Measurements from ENCODE around the gene BAHCC1.

BAHCC1 gene

DNA sequence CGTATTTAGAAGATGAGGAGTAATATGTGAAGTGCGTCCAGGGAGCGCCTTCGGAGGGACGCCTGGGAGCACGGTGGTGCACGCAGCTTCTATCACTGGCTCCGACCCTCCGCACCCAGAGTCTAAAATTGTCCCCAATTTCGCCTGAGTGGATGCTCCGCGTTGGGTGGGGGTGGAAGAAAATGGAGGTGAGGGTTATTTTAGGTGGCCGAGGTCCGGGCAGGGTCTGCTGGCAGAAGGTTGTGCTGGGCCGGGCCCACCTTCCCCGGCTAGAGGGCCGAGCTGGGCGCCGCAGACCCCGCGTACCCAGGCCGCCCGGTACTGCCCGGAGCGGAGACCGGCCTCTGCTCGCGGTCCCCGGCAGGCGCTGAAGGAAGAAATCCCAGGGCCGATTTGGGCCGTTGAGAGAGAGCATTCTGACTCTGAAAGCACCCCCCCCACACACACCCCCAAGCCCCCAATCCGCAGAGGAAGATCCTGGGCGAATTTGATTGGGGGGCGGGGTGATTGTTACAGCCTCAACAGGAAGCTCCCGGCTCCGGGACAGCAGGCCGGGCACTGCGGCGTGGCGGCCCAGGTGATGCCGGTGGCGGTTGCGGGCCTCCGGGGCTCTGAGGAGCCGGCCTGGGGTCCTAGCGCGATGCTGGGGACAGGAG lies 3.0 kb downstream of the BAHCC1 start:
- no peak for DNase-seq (ENCODE audit: low spot score)

GRCh38 chr17:81398832-81399411 lies 3.7 kb downstream of the BAHCC1 start:
- no peak for DNase-seq (ENCODE audit: low spot score)

DNA sequence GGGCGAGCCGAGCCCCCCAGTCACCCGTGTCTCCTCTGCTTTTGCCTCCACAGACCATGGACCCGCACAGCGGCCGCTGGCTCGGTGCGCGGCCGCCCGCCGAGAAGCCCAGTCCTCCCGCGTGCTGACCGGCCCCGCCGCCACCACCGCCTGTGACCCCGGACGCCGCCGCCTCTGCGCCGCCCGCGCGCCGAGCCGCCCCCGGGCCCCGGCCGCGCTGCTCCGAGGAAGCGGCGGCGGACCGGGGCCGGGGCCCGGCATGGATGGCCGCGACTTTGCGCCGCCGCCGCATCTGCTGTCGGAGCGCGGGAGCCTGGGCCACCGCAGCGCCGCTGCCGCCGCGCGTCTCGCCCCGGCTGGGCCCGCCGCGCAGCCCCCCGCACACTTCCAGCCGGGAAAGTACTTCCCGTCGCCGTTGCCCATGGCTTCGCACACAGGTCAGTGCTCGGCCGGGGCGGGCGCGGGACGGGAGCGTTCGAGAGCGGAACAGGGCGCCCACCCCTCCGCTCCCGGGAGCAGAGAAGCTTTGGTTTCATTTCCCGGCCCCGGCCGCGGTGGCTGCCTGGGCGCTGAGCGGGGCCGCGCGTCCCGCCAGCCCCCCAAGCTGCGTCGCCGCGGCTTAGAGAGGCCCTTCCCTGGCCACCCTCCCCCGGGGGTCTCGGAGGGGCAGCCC lies 4.4 kb downstream of the BAHCC1 start:
- DNase-seq (ENCODE audit: low spot score), result peak; percentile 72

DNA sequence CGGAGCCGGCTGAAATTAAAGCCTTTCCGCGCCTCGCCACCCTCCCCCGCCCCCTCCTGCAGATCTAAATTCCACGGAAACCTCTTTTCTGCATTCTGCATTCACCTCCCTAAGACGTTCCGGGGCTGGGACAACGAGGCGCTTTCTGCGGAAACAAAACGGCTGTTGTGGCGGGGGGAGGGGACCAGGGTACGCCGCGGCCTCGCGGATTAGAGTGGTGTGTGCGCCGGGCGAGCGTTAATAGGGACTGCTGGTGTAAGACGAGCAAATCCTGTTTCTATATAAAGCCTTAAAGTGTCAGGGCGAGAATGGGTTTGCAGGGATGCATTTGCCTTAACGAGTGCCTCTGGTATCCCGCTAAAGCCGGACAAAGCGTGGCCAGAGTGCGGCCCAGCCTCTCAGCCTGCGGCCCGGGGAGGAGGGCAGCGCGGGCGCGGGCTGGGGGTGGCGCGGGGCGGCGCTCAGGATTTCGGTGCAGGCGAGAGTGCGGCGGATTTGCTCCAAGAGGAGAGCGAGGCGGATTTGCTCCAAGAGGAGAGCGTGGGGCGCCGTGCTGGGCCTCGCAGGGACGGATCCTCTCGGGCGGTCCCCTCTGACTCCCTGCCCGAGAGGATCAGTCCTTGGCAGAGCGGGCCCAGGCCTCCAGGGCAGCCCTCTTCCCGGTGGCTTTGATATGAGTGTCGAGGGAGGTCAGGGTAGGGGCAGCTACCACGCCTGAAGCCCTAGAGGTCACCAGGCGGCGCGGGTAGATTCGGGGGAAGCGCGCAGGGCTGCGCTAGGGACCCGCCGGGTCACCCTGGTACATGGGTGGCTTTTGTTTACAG lies 5.1 kb downstream of the BAHCC1 start:
- peak; percentile 86 for DNase-seq (ENCODE audit: low spot score)

GRCh38 chr17:81400996-81401722 lies 5.9 kb downstream of the BAHCC1 start:
- no peak for DNase-seq (ENCODE audit: low spot score)

- peak; percentile 91 for DNase-seq (ENCODE audit: low spot score)
Observed at GRCh38 chr17:81401723-81402529, 6.7 kb downstream of the BAHCC1 start.

DNA sequence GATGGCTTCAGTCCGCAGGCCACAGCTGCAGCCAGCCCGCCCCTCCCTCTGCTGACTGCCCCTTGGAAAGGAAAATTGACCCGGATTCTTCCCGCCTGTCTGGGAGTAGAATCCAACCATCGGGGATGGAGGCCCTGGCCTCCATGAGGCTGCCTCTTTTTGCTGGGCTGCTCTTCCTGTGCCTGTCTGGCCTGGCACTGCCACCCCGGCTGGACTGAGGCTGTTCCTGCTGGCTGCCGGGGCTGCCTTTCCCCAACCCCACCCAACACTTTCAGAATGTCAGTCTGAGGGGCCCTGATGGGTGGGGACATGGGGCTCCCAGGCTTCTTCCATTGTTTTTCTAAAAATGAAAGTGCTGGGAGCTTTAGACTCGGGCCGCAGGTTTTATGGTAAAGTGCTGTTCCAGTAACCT lies 7.3 kb downstream of the BAHCC1 start:
- DNase-seq (ENCODE audit: low spot score), result no peak

DNA sequence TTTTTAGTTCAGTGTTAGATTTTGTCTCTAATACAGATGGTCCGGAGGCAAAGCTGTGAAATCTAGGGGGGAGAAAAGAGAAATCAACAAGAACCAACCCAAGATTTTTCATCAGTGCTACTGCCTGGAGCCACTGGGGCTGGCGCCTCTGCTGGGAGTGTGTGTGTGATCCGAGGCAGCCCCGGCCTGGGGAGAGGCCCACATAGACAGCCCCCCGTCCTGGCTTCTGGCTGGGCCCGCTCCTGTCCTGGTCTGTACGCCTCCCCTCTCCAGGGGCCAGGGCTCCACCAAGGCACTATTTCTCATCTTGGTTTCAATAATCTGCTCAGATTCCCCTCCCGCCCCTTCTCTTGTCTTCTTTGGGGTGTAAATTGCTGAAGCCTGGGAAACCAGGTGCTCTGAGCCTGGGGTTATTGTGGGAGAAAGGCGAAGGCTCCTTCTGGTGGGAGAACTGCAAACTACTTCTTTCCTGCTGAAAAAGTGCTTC lies 7.8 kb downstream of the BAHCC1 start:
- DNase-seq (ENCODE audit: low spot score), result no peak

GRCh38 chr17:81403671-81404534 lies 8.6 kb downstream of the BAHCC1 start:
- DNase-seq (ENCODE audit: low spot score), result no peak

DNA sequence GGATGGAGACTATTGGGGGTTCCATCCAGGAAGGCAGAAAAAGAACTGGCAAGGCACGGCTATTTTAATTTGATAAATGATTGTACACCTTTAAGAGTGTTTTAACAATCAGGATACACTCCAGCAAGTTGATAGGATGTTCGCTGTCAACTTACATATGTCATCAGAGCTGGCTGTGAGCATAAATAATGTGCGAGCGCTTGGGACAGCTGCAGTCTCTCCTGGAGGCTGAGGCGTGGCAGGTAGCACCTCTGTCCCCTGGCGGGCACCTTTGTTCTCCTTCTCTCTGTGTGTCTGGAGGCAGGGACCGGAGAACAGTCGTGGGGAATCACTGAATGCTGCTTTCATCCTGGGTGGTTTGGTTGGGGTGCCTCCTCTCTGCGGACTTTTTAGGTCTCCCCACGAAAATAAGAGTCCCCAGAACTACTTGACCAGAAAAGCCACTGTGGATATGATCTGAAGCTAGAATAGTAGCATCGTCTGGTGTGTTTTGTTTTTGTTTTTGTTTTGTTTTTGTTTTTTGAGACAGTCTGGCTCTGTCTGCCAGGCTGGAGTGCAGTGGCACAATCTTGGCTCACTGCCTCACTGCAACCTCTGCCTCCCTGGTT lies 9.4 kb downstream of the BAHCC1 start:
- DNase-seq (ENCODE audit: low spot score), result no peak

- DNase-seq (ENCODE audit: low spot score), result no peak
Observed at GRCh38 chr17:81405411-81405872, 10.2 kb downstream of the BAHCC1 start.

DNA sequence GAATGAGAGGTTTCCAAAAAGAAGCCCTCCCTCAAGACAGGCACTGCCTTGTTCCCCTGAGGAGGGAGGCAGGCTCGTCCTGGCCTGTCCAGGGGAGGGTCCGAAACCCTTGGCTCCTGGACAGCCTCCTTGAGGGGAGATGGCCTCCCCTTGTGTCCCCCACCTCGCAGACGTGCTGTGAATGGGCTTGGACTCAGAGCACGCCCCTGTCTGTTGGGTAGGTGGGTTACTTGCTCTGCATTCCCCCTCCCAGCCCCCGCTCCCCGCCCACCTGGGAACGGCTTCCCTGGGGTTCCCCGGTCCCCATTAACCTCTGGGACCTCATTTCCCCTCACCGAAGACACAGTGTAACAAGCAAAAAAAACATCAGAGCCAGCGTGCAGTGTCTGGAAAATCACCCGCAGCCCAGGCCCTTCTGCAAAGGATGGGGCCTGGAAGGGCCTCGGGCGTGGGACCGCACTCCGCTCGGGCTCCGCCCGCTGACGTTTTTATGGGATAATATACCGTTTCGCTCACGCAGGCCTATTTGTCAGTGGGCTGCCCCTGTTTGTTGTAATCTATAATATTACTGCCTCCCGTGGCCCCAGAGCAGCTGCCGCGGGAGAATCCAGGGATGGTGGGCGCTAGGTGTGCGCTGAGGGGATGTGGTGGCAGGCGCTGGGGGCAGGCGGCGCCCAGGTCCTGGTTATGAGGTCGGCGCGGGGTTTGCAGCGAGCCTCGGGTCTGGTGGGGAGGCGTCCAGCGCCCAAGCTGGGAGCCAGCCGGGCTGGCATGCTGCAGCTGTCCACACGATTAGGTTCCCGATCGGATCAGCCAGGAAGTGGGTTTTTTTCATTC lies 11.1 kb downstream of the BAHCC1 start:
- DNase-seq (ENCODE audit: low spot score), result no peak

- DNase-seq (ENCODE audit: low spot score), result no peak
Observed at GRCh38 chr17:81408049-81408448, 12.8 kb downstream of the BAHCC1 start.

GRCh38 chr17:81409190-81409935 lies 14.1 kb downstream of the BAHCC1 start:
- DNase-seq (ENCODE audit: low spot score), result no peak

DNA sequence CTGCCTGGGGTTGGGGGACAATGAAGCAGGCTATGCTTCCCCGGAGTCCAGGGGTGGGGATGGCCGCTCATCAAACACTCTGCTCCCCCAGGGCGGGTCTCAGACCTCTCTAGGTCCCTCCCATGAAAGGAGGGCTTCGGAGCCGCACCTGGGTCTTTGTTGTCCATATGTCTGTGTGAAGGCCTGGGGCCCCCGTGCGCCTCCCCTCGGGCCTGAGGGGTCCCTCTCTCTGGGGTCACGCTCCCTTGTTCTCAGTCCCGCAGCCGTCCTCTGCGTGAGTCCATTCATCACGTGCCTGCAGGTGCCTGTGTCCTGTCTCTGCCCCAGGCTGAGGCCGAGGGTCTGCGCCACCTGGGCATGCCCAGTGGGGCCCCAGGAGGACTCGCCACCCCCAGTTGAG lies 15.6 kb downstream of the BAHCC1 start:
- DNase-seq (ENCODE audit: low spot score), result no peak

GRCh38 chr17:81411305-81411704 lies 16.0 kb downstream of the BAHCC1 start:
- DNase-seq (ENCODE audit: low spot score), result no peak

GRCh38 chr17:81412490-81413093 lies 17.3 kb downstream of the BAHCC1 start:
- no peak for DNase-seq (ENCODE audit: low spot score)

Data from HuH-7.5 (cell line).